NOMO-1 (cell line): Measurements from ENCODE around the gene UROD.

Source experiments
- DNase-seq, 2 experiments: peaks; one replicate each; lab custom pipeline; 2025; ENCODE audit not compliant: unreplicated experiment in 2 of 2; lab: John Stamatoyannopoulos, UW

The UROD gene

GRCh38 chr1:45008076-45008475, 4.0 kb upstream of the UROD start:
- DNase-seq, result no peak

DNA sequence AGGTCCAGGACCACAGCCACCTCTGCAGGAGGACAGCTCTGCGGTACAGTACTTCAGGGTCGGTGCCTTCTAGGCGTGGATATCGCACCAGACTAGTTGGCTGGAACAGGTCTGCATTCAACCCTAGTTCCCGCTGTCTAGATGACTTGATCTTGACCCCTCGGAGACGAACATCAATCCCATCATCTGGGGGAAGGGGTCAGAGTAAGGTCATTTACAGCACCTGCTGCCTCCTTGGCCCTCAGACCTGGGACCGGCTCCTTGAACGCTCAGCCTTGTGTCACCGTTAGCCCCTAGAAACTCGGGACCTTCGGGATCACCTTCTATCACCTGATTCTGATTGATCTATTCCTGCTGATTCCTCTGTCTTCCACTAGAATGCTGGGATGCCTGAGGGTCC, 3.5 kb upstream of the UROD start:
- DNase-seq, result no peak

GRCh38 chr1:45009296-45009865, 2.7 kb upstream of the UROD start:
- no peak for DNase-seq

- DNase-seq, result no peak
Observed at GRCh38 chr1:45009956-45010854, 1.8 kb upstream of the UROD start.

DNA sequence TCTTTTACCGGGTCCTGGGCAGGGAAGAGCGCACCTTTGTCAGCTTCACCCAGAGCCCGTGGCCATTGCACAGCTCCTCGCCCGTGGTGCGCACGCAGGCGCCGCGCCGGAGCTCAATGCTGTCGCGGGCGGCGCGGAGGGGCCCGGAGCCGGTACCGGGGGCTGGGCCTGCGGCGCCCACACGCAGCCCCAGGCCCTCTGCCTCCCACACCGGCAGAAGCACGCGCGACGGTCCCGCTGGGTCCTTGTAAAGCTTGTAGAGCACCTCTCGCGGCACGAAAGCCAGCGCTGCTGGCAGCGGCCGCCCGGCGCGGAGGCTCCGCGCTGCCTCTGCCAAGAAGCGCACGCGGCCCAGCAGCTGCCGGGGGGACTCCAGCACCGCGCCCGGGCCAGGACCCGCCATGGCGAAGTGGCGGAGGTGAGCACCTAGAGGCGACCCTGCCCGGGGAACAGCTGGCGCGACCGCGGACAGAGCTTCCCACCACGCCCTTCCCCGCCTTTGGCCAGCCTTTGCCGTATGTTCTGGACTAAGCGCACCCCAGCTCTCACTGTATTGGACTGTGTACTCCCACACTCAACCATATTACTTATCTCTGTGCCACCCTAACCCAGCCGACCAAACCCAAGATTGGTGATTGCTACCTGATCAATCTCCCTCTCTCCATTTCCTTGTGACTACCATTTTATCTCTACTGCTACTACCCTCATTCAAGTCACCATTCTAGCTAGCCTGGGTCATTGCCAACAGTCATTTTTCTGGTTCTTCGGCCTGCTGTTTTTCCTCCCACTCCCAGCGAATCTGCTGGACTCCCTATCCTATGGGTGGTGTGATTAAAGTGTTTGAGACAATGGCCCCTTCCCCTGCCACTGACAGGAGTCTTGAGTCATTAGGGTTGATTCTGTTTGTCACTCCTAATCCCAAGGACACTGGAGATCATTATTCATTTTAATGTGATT, 921 bp upstream of the UROD start, which contains the start of gene HECTD3:
Gene HECTD3 (minus strand): TSS at position 470 of the 957 bp plus-strand sequence. CDS start 67 bp downstream, at position 403.
- DNase-seq, result peak; percentile 68 to 81

GRCh38 chr1:45012639-45013278, 705 bp downstream of the UROD start:
- peak; percentile 6 to 13 for DNase-seq

- DNase-seq, result no peak
Observed at GRCh38 chr1:45013551-45014209, 1.6 kb downstream of the UROD start.

DNA sequence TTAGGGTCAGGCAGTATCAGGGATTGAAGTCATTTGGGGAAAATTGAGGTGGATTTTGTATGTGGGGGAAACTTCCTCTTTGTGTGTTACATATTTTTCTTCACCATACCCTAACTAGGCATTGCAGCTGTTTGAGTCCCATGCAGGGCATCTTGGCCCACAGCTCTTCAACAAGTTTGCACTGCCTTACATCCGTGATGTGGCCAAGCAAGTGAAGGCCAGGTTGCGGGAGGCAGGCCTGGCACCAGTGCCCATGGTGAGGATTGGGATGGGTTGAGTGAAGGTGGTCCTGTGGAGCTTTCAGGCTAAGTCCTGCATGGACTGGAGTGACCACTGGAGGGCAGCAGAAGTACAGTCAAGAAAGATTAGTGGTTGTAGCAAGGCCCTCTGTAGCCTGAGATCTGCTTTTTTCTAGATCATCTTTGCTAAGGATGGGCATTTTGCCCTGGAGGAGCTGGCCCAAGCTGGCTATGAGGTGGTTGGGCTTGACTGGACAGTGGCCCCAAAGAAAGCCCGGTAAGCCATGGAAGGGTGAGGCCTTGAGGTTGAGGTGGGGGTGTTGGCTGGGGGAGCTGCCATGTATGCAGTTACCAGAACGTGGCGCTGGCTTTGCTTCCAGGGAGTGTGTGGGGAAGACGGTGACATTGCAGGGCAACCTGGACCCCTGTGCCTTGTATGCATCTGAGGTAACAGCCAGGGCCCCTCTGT, 2.4 kb downstream of the UROD start:
- peak; percentile 24 to 48 for DNase-seq

DNA sequence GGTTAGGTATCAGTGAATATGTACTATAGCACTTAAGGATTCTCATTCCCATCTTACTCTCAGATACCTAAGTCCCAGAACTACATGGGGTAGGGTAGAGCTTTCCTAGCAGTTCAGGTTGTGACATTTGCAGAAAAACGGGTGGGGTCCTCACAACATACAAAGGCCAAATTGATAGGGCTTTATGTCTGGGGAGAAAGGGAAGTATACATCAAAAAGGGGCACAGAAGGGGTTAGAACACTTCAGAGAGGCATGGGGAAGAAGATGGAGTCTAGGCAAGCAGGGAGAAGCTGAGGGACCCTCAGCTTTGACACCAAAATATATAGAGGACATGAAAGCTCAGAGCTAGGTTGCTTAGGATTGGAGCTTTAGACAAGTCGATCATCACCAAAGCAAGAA, 3.6 kb downstream of the UROD start:
- no peak for DNase-seq

- DNase-seq, result no peak
Observed at GRCh38 chr1:45016090-45016697, 4.1 kb downstream of the UROD start.

DNA sequence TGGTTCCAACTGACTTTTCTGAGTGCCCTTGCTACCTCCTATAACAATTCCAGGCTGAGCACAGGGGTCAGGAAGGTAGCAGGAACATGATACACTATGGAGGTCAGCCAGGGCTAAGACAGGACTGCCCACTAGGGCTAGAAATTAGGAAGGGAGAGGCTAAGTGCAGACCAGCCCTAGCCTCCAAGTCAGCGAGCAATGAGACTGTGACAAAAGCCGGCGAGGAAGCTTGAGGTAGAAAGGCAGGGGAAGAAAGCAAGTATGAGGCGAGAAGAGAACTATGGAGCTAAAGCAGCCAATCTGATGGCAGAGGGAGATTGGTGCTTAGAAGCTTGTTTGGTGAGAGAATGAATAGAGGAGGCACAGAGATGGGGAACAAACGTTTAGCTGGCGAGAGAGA, 4.7 kb downstream of the UROD start:
- no peak for DNase-seq

GRCh38 chr1:45018599-45019230, 6.7 kb downstream of the UROD start:
- peak in 1 of 2 experiments; percentile 2 for DNase-seq

DNA sequence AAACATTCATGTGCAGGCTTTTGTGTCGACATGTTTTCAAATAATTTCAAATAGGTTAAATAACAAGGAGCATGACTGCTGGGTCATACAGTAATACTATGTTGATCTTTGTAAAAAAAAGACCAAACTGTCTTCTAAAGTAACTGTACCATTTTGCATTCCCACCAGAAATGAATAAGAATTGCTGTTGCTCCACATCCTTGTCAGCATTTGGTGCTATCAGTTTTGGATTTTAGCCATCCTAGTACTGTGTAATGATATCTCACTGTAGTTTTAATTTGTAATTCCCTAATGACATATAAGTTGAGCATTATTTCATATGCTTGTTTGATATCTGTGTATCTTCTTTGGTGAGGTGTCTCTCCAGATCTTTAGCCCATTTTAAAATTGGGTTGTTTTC, 11.6 kb downstream of the UROD start:
- DNase-seq, result no peak

DNA sequence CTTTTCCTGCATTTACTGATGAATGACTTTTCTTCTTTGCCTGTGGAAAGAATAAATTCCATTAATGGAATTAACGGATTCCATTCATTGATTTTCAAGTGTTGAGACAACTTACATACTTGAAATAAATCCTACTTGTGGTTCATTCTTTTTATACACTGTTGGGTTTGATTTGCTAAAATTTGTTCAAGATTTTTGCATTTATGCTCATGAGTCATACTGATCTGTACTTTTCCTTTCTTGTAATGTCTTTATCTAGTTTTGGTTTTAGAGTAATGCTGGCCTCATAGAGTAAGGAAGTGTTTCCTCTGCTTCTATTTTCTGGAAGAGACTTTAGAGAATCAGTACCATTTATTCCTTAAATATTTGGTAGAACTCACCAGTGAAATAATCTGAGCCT, 14.4 kb downstream of the UROD start:
- DNase-seq, result no peak

GRCh38 chr1:45032837-45033236, 20.8 kb downstream of the UROD start:
- DNase-seq, result no peak

- peak; percentile 10 to 70 for DNase-seq
Observed at GRCh38 chr1:45033356-45033755, 21.3 kb downstream of the UROD start.

DNA sequence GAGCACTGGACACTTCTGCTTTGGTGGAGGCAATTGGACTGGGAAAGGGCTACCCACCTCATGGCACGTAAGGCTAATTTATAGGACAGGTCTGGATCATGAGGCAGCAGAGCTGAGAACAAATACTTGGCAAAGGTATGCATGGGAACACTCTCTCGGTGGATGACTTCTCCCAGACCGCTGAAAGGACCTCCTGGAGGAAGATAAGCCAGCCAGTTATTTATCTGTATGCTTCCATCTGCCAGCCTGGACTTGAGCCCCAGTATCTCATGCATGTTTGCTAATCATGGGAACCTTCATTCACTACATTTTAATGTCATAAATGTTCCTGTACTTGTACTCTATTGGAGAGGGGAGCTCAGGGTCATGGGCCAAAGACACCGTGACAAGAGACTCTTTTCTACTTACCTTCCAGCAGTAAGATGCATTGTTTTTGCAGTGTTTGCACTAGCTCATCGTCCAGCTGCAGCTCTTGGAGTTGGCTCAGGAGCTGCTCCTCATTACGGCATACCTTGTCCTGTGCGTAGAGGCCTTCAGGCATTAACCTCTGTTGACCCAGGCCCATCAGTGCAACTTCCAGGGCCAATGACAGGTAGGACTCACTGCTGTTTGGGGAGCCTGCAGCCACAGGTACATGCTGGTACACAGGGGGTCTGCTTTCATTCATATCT, 23.7 kb downstream of the UROD start:
- no peak for DNase-seq

DNA sequence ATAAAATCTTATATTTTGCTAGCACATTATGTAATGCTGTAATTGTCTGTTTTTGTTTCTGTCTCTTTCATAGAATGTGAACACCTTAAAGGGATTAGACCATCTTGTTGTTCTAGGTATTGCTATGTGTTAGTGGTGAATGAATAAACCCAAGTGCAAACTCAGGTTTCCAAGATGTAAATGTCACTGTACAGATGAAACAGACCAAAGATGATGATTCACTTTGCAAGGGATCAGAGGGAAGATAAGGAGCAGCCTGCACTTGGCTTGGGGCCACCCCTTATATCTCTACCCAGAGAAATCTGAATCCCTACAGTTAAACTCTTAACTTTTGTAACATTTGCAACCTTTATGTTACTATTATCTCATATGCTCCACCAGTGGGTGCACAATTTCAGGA, 25.4 kb downstream of the UROD start:
- no peak for DNase-seq
